ENCODE measurements around the gene TAS2R42.
A peak's percentile ranks its signal among the peaks of the same experiment; 100 is the strongest.

The TAS2R42 gene, protein sequence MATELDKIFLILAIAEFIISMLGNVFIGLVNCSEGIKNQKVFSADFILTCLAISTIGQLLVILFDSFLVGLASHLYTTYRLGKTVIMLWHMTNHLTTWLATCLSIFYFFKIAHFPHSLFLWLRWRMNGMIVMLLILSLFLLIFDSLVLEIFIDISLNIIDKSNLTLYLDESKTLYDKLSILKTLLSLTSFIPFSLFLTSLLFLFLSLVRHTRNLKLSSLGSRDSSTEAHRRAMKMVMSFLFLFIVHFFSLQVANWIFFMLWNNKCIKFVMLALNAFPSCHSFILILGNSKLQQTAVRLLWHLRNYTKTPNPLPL

DNA sequence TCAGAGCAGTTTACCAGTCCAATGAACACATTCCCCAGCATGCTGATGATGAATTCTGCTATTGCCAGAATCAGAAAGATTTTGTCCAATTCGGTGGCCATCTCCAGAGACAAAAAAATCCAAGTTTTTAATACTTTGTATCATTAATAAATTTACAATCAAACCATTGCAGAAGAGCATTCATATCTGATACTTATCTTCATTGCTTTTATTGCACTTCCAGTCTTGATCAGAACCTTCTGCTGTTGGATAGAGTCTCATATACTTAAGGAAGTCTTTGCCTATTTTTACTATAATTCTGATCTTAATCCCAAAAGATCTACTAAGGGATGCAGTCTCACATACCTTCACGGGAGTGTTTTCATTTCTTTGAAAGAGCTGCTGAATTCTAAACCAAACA, at the start of gene TAS2R42:
TSS of gene TAS2R42 (minus strand) at position 101 of the 400 bp plus-strand sequence. CDS start at position 101, 0 bp downstream.
- no peak for DNase-seq (ENCODE audit: low spot score)

DNA sequence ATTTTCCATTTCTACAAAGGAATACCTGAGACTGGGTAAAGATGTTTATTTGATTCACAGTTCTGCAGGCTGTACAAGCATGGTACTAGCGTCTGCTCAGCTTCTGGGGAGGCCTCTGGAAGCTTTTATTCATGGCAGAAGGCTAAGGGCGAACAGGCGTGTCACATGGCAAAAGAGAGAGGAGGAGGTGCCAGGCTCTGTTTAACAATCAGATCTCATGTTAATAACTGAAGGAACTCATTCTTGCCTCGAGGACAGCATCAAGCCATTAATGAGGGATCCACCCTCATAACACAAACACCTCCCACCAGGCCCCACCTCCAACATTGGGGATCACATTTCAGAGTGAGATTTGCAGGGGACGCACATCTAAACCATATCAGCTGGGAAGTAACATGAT, 46.8 kb upstream of the TAS2R42 start:
- no peak for DNase-seq (ENCODE audit: low spot score)

DNA sequence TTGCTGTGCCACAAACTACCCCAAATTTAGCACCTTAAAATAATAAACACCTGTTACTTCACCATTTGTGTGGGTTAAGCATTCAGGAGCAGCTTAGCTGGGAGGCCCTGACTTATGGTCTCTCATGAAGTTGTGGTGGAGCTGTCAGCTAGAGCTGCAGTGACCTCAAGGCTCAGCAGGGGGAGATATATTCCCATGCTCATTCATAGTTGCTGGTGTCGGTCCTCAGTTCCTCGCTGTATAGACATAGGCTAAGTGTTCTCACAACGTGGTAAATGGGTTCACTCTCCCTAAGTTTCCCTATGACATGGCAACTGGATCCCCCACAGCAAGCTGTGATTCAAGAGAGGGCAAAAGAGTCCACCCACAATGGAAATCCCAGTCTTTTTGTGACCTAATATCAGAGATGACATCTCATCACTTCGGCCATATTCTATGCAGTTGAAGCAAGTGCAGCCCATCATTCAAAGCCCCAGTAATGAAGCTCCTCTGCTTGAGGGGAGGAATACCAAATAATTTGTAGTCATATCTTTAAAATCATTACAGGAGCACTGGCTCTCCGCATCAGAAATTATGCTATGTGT, 41.7 kb upstream of the TAS2R42 start:
- DNase-seq (ENCODE audit: low spot score) = peak; percentile 47

DNA sequence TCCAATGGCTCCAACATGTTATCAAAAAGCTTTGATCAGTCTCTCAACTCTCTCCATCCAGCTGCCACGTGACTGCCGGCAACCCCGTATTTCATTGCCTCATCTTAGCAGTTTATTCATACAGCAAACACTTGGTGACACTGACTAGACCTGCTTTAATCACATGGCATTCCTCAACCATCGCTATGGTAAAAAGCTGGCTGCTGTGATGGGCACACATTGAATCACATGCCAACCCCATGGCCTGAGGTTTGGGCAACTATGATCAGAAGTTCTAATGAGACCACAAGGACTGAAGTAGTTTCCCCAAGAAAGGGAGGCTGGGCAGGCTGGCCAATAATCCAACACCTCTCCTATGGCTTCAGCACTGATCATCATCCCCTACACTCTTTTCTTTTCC, 40.6 kb upstream of the TAS2R42 start:
- no peak for DNase-seq (ENCODE audit: low spot score)

DNA sequence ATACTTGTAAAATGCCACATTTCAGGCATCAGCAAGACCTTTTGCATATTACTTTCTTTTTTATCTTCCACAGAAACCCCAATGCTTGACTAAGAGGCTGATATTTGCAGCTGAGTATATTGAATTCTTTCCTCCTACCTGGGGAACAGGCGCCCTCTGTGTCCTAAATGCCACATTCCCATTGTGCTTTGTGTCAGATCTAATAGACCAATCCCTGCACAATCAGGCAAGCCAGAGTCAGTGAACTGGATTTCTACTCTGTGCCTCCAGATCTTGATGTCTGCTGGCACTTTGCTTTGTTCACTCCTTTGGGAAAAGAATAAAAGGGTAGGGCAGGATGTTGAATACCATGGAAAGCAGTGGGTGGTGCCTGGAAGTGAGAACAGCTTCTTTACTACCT, 22.4 kb upstream of the TAS2R42 start:
- DNase-seq (ENCODE audit: low spot score) = no peak

DNA sequence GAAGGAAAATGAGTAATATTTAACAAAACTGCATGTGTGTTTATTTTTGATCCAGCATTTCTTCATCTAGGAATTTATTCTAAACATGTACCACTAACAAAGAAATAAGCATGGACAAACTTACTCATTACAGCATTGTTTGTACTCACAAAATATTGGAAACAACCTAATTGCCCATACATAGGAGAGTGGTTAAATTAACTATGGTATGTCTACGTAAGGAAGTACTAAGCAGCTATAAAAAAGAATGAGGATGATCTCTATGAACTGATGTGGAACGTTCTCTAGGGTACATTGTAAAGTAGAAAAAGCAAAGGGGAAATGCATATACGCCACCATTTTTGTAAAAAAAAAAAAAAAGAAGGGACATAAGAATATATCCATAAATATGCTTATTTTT, 17.4 kb upstream of the TAS2R42 start:
- DNase-seq (ENCODE audit: low spot score) = no peak

DNA sequence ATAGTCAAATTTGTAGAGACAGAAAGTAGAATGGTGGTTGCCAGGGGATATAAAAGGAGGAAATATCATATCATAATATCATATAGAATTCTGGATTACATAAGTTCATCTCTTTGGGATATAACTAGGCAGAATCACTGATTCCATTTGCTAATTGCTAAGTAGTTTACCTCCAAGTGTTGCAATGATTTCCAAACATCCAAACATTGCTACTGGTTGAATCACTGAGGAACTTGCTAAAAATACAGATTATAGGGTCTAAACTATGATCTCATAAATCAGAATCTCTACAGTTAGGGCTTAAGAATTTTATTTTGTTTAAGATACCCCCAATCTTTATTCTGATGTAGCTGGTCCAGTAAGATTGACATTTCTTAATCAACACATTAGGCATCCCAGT, 16.1 kb upstream of the TAS2R42 start:
- DNase-seq (ENCODE audit: low spot score) = no peak

DNA sequence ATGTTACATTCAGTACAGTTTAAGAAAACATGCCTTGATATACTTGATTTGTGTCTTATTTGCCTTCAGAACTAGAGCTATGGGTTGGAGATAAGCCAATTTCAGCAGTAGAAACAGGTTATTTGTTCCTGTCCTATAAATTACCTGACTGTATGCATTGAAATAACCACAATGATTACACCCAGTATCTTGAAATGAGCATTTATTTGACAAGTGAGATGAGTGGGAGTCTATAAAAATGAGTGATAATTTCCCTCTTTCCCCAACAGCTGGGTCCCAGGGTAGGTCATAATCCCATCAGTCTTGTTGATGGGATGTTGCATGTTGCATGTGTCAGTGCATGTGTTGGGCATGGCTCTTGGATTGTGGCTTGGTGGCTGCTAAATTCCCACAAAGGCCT, 3.7 kb downstream of the TAS2R42 start:
- no peak for DNase-seq (ENCODE audit: low spot score)

DNA sequence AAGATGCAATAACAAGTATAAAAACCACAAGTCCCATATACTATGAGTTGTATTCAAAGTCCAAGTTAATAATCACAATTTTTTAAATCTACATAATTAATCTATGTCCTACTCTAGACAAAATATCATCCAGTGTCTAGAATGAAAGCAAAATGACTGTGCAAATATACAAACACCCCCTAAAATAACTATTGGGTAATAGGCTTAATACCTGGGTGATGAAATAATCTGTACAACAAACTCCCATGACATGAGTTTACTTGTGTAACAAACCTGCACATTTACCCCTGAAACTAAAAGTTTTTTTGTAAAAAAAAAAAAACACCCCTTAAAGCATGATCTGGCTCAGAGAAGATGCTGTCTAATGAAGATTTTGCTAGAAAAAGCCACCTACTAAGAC, 4.2 kb downstream of the TAS2R42 start:
- DNase-seq (ENCODE audit: low spot score) = no peak

DNA sequence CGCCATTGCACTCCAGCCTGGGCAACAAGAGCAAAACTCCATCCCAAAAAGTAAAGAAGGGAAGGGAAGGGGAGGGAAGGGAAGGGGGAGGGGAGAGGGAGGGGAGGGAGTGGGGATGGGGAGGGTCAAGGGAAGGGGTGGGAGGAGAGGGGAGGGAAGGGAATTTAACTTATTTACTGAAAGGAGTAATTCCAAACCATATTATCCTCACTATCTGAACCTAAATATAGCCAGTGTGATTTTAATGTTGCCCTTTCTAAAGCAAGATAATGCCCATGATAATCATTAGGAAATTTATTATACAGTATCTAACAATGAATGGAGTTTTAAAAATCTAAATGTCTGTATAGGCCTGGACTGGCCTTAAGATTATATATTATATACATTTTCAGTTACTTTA, 8.5 kb downstream of the TAS2R42 start:
- DNase-seq (ENCODE audit: low spot score) = no peak

DNA sequence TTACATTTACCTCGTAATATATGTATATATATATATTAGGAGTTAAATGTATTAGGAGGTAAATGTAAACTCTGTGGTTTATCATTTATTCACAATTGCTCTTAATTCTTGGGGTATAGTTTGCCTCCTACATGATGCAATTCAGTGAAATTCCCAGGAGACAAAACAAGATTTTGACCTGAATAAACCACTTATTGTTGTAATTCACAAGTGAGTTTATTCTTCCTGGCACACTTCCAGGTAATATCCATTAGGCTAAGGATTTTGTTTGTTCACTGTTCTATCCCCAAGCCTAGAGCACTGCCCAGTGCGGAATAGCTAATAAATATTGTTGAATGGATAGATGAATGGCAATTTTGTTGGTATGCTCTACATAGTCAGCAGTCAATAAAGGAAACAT, 12.7 kb downstream of the TAS2R42 start:
- peak; percentile 23 for DNase-seq (ENCODE audit: low spot score)

DNA sequence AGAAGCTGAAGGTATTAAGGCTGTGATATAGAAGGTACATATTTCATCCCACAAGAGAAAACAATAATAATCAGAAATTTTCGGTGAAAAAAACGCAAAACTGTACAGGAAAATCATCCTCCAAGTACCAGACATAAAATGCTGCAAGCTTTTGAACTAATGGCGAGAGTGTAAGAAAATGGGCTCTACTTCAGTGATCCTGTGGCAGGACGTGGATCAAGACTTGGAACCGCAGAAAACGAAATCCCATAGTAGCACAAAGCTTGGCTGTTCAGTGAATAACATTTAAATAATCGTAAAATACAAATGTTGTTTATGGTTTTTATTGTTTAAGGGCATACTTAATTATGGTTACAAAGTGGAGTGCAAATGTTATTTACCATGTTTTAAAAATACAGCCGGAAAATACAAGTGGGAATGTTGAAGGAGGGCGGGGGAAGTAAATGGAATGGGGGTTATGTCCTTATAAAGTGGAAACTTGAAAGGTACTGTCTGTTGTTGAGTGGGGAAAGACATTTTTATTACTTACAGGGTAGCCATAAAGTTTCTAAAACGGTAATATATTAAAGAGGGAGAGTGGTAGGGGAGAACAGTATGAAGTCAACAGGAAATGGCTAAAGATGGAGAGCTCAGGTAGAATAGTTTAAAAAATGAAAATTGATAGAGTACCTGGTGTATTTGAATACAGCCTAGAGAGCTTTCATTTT, 14.6 kb downstream of the TAS2R42 start:
- peak; percentile 55 for DNase-seq (ENCODE audit: low spot score)

DNA sequence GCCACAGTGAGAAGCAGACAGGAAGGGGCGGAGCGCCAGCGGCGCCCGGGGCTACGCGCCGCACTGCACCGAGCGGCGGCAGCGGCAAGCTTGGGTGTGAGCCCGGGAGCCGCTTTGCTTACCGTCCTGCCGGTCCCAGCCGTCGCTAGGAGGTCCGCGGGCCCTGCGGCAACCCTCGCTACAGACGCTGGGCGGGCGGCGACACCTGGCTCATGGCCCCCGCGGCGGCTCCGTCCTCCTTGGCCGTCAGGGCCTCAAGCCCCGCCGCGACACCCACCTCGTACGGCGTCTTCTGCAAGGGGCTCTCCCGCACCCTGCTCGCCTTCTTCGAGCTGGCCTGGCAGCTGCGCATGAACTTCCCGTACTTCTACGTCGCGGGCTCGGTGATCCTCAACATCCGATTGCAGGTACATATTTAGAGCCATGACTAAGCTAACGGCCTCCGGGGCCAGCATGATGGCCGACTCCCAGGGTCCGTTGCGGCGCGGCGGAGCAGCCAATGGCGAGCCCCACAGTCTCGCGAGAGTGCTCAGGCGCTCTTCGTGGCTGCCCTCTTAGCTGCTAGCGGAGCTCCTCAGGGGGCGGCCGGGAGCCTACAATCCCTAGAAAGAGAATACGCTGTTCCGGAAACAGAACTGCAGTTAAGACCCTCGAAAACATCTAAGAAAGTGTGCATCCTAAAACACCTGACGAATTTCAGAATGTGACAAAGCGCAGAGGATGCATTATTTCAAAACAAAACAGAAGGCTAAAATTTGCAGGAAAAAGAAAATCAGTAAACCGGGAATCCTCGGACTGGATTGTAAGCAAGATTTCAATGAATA, 15.4 kb downstream of the TAS2R42 start, which contains the start of gene SMIM10L1:
TSS of gene SMIM10L1 (plus strand) at position 50 of the 824 bp plus-strand sequence. CDS start at position 213, 163 bp downstream.
- DNase-seq (ENCODE audit: low spot score) = peak; percentile 98

DNA sequence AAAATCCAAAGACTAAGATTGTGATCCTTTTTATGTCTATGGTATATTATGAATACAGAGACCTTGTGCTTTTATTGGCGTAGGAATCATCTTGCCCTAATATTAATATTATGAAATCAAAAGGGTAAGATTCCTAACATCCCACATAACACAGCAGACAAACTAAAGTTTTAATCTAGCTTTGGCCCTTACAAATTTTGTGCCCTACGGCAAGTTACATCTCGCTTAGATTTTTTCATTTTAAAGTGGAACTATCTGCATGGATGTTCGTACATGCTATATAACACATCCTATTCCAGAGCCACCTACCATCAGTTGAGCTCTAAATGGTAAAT, 16.0 kb downstream of the TAS2R42 start:
- no peak for DNase-seq (ENCODE audit: low spot score)

DNA sequence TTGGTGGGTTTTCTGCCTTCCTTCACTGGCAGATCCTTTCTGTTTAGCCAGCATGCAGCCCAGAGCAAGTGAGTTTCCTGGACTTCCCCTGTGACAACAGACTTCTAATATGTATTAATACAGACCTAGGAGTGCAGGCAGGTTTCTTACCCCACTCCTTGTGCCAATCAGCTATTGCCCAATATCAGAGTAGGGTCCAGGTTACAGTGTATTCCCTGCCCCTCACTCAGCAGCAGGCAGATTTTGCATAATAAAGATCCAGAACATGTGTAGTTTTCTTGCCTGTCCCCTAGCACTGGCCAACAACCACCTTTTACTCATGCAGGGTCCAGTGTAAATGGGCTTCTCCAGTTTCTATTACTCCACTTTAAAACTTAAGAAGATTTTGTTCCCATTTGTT, 20.4 kb downstream of the TAS2R42 start:
- DNase-seq (ENCODE audit: low spot score) = no peak

DNA sequence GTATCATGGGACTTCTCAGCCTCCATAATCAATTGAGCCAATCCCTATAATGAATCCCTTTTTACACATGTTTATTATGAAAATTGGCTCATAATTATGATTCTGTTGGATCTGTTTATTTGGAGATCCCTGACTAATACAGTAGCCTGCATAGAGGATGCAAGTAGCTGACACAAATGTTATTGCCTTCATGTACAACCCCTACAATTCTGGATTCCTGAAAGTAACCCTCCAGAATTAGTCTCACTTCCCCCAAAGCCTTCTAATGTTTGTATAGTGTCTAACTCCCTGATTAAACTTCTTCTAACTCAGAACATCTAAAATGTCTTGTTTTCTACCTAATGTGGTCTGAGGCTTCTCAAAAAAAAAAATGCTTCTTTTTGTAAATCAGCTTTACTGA, 22.4 kb downstream of the TAS2R42 start:
- no peak for DNase-seq (ENCODE audit: low spot score)

DNA sequence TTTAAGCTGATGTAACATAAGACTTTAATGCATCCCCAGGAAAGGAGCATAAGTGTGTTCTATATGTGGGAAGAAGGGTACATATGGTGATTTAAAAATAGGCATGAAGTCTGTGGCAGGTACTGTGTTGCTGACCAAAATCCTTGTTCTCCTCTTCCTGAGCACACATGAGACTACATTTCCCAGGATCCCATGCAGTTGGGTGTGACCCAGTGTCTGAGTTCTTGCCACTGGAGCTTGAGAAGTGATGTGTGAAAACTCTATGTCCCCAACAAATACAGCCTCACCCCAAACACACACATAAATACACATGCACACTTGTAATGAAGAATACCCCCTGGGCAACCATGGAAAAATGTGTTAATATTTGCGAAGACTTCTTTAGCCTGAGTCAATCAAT, 24.2 kb downstream of the TAS2R42 start:
- DNase-seq (ENCODE audit: low spot score) = no peak

DNA sequence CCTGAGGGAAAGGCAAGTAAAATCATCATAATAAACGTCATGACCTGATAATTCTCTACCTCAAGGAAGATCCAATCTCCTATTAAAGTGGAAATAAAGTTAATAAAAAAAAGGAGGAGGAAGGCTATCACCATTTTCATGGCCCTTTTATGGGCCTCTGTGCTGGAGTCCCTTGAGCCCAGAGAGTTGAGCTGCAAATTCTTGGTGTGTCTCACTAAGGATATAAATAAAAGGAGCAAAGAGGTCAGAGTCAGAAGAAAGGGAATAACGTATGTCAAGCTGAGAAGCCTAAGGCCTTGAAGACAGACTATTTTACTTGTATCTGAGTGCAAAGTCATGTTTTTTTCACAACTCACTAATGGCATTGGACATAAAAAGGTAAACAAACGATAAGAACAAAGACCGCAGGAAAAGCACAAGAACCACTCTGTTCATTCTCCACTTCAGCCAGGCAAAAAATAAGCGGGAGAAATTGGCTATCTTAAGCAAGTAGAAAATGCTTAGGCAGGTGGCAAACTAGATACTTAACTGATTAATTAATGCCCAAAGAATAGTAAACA, 27.8 kb downstream of the TAS2R42 start:
- DNase-seq (ENCODE audit: low spot score) = no peak

DNA sequence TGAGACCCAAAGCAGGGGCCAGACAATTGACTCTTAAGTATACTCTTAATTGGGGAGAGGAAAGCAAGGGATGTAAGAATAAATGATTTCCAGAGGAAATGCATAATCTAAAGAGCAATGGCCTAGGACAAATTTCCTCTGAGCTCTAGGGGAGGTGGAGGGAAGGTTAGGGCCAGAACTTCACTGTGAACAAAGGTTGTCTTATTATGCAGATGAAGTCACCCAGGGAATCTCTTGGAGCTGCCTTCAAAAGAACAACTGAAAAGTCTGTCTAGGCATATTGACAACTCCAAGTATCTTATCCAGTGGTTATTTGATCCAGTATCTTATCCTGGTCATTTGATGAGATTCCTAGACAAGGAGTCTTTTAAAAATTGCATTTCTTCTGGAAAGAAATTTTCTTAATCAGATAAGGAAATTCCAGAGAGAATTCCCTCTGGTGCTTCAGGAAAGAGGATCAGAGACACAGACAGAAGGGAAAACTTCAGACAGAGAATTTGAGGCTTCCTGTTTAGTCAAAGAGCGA, 32.3 kb downstream of the TAS2R42 start:
- DNase-seq (ENCODE audit: low spot score) = no peak

DNA sequence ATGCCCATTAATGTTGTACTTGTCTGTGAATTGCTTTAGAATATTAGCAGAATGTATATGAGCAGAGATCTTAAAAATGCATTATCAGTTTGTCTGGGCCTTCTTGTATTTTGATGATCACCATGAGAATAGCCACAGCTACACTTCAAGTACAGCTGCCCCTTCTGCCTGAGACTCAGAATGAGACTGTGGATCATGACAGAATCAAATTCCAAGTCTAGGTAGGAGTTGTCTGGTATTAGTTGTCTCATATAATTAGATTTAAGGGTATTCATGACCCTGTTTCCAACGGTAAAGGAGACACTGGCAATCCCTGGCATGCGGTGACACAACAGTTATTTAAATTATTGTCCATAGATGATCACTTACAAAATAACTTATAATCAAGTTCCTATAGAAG, 34.0 kb downstream of the TAS2R42 start:
- no peak for DNase-seq (ENCODE audit: low spot score)

DNA sequence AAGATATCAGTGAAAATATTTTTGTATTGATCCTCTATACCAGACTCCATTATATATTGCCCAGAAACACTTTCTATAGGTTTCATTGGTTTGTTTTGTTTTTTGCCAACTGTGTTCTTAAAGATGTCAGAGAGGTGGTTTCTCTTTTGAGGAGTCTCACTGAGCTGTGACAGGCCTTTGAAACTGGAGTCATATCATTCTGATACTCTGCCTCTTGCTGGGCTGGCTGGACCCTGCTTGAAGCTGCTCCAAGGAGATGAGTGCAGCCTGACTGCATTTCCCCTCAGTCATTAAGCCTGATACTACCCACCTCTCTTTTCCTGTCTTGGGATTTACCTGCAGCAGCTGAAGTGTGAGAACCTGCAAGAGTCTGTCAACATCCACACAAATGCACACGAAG, 35.9 kb downstream of the TAS2R42 start:
- DNase-seq (ENCODE audit: low spot score) = no peak

DNA sequence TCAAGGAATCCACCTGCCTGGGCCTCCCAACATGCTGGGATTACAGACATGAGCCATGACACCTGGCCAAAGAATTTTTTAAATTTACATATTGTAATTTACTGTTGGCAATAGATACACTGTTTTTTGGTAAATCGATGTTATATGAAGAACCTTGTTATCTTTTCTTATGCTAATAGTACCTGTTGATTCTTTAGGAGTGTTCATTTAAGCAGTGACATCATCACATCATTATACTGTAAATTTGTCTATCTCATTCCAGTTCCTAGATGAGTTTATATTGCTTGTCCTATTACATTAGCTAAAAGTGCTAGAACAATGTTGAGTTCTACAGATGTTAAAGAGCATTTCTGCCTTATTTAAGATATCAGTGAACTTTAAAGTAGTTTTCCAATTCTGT, 39.3 kb downstream of the TAS2R42 start:
- DNase-seq (ENCODE audit: low spot score) = no peak
